CD1c-positive myeloid dendritic cell (primary cell): Measurements from ENCODE around the gene PRM1.
"Not testable (repeated sequence)": the region's sequence is repeated elsewhere in the genome, so short reads cannot be mapped to it uniquely, and the experiment has no call there.

Source experiments
- DNase-seq: peaks from one replicate; pipeline ENCODE4 v3.0.0-alpha.2; 2016; ENCODE audit errors: extremely low spot score

PRM1 gene

DNA sequence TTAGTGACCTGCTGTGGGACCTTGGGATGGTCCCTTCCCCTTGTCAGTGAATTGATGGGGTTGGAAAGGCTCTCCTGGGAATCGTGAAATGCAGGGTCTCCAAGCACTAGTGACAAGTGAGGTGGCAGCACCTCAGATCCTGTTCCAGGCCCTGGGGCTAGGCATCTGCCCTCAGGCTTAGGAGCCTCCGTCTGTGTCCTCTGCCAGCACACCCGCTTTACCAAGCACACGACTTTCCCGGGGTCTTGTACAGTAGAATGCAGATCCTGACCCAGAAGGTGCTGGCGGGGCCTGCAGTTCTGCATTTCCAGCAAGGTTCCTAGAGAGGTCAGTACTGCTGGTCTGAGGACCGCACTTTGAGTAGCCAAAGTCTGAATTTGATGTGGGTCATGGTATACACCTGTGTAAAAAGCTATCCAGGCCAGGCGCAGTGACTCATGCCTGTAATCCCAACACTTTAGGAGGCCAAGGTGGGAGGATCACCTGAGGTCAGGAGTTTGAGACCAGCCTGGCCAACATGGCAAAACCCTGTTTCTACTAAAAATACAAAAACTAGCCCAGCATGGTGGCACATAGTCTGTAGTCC lies 33.3 kb upstream of the PRM1 start:
- DNase-seq: no peak

DNA sequence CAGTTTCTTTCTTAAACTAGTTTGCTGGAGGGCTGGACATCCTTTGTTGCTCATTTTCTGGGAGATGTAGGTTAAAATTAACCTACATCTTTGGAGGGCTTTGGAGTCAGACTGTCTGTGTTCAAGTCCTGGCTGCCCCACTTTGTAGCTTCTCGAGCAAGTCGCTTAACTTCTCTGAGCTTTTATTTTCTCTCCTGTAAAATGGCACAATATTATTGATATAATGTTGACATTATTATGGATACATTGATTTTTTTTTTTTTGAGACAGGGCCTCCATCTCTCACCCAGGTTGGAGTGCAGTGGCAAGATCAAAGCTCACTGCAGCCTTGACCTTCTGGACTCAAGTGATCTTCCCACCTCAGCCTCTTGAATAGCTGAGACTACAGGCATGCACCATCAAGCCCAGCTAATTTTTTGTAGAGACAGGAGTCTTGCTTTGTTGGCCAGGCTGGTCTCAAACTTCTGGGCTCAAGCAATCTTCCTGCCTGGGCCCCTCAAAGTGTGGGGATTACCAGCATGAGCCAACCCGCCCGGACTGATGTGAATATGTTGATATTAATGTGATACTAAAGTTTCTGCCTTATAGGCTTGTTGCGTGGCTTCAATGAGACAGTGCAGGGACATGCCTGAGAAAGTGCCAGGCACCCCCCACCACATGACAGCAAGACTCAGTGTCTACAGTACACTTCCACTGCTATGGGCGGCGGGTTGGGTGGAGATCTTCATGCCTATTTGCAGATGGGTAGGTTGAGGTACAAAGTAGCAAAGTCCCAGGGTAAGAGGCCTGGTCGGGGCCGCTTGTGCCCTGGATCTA lies 32.6 kb upstream of the PRM1 start:
- DNase-seq: no peak

GRCh38 chr16:11312718-11313492 lies 31.8 kb upstream of the PRM1 start:
- DNase-seq: peak; percentile 27

- DNase-seq: peak; percentile 81
Measured at GRCh38 chr16:11310997-11311561, 29.9 kb upstream of the PRM1 start.

DNA sequence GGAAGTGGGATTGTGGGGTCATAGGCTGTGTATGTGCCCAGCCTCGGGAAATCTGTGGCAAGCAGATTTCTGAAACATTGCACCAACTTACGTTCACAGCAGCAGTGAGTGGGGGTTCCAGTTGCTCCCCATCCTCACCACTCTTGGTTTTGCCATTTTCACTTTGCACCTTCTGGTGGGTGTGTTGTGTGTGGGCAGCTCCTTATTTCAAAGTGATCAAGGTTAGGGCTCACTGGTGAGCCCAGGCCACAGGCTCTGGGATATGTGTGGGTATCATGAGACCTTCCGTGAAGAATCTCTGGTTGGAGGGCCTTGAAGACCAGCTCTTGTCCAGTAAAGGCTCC lies 29.5 kb upstream of the PRM1 start:
- DNase-seq: no peak

GRCh38 chr16:11309895-11310633 lies 28.9 kb upstream of the PRM1 start:
- peak; percentile 18 for DNase-seq

GRCh38 chr16:11308493-11309283 lies 27.6 kb upstream of the PRM1 start:
- DNase-seq: no peak

DNA sequence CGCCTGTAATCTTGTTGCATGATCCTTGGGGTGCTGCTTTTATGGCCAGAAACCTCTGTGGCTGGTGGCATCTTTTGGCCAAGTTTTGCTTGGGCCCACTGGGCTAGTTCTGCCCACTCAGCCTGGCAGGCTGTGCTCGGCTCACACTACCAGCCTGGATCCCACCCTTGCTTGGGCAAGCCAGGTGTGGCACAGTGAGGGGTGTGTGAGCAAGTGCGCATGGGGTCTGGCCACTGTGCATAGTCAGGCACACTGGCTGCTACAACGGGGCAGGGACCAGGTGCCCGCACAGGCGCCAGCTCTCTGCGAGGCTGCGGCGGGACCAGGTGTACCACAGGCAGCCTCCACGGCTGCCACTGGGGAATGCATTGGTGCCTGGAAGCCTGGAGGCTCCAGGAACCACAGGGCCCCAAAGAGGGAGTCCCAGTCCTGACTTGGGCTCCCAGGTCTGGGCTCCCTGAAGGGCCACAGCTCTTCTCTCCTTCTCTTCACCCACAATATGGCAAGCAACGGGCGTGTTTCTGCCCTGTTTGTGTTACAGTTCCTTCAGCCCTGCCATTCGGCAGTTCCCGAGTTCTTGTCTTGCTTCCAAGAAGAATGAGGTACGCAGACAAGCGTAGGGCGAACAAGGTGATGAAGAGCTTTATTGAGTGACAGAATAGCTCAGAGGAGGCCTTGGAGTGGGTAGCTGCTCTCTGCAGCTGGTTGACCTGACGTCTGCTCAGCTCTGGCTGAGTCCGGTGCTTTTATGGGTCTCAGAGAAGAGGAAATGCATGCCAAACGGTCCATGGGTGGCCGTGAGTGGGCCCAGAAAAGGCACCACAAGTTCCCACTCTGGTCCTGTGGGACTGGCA lies 26.7 kb upstream of the PRM1 start:
- peak; percentile 20 for DNase-seq

DNA sequence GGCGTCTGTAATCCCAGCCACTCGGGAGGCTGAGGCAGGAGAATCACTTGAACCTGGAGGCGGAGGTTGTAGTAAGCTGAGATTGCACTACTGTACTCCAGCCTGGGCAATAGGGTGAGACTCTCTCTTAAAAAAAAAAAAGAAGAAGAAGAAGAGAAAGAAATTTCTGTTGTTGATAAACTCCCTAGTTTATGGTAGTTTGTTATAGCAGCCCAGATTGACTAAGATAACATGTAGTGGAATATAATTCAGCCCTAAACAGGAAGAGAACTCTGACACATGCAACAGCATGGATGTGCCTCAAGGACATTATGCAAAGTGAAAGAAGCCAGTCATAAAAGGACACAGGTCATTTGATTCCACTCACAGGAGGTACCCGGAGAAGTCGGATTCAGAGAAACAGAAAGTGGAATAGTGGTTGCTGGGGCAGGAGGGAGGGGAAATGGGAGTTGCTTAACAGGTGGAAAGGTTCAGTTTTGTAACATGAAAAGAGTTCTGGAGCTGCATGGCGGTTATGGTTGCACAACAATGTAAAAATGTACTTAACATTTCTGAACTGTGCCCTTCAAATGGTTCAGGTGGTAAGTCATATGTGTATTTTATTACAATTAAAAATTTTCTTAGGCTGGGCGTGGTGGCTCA lies 26.0 kb upstream of the PRM1 start:
- DNase-seq: peak; percentile 71

- no peak for DNase-seq
Measured at GRCh38 chr16:11306381-11306780, 25.3 kb upstream of the PRM1 start.

DNA sequence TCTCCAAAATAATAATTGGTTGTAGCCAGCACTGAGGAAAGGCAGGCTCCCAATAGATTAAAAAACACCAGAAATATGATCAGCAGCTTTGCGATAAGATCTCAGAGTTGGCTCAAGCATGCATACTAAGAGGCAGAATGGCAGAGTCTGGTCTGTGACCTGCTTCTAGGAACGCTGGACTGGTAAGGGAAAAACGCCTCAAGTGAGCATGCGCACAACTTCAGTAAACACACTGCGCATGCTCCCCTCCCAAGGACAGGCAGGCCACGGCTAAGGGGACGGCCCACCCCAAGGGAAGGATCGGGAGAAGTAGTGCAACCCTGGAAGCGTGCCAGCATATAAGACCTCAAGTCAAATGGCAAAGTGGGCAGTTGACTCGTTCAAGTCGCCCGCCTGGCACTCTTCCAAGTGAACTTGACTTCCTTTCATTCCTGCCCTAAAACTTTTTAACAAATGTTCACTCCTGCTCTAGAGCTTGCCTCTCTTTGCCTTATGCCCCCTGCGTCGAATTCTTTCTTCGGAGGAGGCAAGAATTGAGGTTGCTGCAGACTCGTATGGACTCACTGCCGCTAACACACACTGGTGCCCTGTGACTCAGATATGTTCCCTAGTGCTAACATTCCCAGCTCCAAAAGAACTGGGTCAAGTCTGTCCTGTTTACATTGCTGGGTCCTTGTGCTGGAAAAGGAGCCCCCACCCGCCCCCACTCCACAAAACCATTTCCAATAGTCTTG lies 22.4 kb upstream of the PRM1 start:
- DNase-seq: no peak

- no peak for DNase-seq
Measured at GRCh38 chr16:11302977-11303376, 21.8 kb upstream of the PRM1 start.

DNA sequence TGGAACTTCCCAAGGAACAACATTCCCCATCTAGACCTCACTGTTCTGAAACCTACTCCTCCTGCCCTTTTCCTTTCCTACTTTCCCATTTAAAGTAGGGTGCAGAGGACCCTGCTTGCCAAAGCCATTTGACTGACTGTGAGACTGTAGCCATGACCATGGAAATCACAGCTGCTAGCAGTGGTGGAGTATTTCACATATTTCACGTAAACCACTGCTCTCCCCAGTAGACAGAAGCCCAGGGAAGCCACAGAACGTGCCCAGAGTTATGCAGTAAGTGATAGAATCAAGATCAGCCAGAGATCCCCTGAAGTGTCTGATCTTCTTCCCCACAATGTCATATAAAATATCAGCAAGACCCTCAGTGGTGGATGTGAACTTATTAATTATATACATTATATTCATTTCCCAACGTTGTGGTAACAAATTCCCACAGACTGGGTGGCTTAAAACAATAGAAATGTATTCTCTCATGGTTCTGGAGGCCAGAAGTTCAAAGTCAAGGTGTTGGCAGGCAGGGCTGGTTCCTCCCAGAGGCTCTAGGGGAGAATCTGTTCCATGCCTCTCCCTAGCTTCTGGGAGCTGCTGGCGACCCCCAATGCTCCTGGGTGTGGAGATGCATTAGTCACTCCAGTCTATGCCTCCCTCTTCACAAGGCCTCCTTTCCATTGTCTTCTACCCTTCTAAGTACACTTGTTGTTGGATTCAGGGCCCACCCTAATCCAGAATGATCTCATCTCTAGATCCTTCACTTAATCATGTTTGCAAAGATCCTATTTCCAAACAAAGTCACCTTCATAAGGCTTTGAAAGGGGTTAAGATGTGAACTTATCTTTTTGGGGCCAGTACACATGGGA lies 20.7 kb upstream of the PRM1 start:
- DNase-seq: no peak

GRCh38 chr16:11300560-11300892 lies 19.4 kb upstream of the PRM1 start:
- DNase-seq: no peak

GRCh38 chr16:11299865-11300559 lies 18.9 kb upstream of the PRM1 start:
- DNase-seq: no peak

- DNase-seq: not testable (repeated sequence)
Measured at GRCh38 chr16:11298950-11299547, 17.9 kb upstream of the PRM1 start.
